T1000 (cell line): Measurements from ENCODE around the gene MAN2A2.
"Not testable (repeated sequence)": the region's sequence is repeated elsewhere in the genome, so short reads cannot be mapped to it uniquely, and the experiment has no call there.

Experiments
- DNase-seq: peaks from one replicate; lab custom pipeline; 2025; ENCODE audit warnings: mixed read lengths; lab: John Stamatoyannopoulos, UW

MAN2A2 gene

DNA sequence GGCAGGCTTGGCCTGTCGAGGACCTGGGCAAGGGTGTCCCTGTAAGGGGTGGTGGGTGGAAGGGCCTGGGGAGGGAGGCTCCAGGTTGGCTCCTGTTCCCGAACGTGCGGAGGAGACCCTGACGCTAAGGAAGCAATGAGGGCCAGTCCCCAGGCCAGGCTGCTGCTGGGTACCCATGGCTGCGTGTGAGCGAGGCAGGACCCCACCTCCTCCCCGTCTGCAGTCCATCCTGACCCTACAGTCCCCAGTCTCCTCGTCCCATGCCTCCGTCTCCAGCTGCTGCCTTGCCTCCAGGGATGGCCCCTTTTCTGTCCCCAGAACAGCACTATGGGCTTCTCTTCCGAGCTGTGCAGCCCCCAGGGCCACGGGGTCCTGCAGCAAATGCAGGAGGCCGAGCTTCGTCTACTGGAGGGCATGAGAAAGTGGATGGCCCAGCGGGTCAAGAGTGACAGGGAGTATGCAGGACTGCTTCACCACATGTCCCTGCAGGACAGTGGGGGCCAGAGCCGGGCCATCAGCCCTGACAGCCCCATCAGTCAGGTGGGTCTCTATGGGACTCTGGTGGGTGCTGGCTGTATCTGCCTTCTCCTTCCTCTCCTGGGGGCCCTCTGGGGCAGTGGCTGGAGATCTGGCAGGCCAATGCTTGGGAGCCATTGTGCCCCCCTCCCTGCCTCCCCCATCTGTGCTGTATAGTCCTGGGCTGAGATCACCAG is 18.2 kb upstream of the MAN2A2 start:
- DNase-seq: no peak

DNA sequence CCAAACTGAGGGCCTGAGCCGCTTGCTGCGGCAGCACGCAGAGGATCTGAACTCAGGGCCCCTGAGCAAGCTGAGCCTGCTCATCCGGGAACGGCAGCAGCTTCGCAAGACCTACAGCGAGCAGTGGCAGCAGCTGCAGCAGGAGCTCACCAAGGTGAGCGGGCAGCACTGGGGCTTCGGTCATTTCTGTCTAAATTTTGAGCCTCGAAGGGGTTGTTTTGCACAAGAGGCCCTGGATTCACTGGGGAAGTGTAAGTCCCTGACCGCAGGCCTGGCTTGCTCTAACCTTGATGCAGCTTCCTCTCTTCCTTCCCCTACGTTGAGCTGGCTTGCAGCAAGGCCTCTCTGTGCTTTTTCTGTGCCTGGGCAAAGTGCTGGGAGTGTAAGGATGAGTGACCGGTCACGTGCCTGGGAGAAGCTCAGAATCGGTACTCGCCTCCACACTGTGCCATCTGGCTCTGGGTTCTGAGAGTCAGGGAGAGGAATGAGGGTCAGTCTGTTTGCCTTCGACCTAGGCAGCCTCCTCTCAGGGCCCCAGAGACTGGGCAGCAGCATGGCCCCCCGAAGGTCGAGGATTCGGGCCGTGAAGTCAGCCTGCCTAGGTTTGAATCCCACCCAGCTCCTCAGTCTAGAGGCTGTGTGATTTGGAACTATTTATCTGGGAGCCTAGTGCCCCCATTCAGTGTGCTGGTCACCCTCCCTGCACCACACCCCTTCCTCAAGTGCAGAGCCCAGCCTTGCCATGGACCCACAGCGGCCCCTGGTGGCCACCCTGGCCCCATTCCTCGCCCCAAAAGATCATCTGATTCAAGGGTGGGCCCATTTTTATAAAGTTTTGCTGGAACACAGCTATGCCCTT is 17.4 kb upstream of the MAN2A2 start:
- DNase-seq: peak; percentile 13

DNA sequence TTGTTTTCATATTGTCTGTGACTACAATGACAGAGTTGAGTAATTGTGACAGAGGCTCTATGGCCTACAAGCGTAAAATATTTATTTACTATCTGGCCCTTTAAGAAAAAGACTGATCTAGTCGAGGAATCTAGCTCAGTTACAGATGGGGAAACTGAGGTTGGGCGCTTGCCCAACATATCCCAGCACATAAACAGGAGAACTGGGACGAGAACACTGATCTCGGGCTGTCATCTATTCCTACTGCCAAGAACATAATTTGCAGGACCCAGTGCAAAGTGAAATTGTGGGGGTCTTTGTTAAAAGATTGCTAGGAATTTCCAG is 16.8 kb upstream of the MAN2A2 start:
- no peak for DNase-seq

DNA sequence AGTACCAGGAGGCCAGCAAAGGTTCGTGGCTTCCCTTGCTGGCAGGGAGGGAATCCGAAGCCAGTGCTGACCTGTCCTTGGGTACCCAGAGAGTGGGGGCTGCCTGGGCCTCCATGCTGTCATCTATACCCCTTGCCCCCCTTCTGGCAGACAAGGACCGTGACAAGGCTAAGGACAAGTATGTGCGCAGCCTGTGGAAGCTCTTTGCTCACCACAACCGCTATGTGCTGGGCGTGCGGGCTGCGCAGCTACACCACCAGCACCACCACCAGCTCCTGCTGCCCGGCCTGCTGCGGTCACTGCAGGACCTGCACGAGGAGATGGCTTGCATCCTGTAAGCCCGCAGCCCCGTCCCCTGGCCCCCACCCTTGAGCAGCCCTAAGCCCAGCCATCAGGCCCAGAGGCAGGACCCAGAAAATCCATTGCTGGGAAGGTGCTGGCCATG is 16.0 kb upstream of the MAN2A2 start:
- no peak for DNase-seq

DNA sequence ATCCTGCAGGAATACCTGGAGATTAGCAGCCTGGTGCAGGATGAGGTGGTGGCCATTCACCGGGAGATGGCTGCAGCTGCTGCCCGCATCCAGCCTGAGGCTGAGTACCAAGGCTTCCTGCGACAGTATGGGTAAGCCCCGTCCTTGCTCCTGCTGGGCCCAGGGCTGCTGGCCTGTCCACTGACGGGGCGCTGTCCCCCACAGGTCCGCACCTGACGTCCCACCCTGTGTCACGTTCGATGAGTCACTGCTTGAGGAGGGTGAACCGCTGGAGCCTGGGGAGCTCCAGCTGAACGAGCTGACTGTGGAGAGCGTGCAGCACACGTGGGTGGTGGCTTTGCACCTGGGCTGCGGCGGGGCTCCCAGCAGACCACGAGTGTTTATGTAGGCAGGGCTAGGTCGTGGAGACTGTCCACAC is 13.8 kb upstream of the MAN2A2 start:
- DNase-seq: no peak

DNA sequence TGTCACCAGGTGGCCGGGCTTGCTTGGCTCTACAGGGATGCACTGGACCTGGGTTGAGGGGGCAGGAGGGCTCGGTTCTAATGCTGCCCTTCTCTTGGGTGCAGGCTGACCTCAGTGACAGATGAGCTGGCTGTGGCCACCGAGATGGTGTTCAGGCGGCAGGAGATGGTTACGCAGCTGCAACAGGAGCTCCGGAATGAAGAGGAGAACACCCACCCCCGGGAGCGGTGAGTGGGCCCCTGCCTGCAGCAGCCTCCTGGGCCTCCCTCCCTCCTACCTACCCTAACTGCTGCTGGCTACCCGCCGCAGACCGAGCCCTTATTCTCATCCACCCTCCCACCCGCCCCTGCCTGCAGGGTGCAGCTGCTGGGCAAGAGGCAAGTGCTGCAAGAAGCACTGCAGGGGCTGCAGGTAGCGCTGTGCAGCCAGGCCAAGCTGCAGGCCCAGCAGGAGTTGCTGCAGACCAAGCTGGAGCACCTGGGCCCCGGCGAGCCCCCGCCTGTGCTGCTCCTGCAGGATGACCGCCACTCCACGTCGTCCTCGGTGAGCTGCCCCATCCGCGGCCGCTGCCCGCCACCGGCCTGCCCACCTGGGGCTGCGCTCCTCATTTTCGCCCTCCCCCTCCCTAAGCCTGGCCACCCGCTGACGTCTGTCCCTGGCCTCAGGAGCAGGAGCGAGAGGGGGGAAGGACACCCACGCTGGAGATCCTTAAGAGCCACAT is 13.2 kb upstream of the MAN2A2 start:
- no peak for DNase-seq

DNA sequence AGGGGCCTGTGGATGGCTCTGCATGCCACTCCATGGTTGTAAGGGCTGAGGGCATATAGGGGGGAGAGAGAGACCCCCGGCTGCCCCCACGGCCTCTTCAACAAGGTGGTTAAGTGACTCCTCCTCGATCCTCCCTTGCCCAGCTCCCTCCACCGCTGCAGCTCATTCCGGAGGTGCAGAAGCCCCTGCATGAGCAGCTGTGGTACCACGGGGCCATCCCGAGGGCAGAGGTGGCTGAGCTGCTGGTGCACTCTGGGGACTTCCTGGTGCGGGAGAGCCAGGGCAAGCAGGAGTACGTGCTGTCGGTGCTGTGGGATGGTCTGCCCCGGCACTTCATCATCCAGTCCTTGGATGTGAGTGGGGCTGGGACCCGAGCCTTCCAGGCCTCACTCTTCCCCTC is 12.3 kb upstream of the MAN2A2 start:
- no peak for DNase-seq

DNA sequence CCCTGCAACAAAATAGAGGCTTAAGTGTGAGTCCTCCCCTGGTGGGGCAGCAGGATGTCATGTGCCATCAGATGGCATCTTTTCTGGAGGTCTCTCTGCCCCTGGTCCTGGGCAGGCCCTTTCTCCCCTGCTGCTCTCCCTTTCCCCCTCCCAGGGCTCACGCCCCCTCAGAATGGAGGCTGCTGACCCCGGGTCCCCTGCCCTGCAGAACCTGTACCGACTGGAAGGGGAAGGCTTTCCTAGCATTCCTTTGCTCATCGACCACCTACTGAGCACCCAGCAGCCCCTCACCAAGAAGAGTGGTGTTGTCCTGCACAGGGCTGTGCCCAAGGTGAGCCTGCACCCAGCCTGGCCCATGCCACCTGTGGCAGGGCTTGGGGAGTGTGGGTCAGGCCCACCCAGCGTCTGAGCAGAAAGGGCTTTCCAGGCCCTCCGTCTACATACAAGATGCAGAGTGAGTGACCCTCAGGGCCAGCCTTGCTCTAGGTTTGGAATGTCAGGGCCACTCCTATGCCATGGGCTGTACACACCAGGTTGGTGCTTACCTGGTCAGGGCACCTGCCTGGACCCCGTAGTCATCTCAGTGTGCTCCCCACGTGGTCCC is 11.7 kb upstream of the MAN2A2 start:
- DNase-seq: no peak

DNA sequence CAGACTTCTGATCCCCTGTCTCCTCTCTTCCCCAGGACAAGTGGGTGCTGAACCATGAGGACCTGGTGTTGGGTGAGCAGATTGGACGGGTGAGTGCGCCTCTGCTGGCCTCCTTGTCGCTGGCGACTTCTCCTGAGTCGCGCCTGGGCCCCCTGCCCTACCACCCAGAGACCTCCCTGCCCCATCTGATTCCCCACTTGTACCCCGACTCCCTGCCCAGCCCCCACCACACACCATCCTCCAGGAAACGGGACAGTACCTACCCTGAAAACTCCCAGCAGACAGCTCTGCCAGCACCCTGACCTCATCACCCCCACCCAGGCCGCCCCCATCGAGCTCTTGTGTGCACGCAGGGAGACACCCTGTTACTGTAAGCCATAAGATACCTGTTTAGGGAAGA is 11.1 kb upstream of the MAN2A2 start:
- DNase-seq: no peak

DNA sequence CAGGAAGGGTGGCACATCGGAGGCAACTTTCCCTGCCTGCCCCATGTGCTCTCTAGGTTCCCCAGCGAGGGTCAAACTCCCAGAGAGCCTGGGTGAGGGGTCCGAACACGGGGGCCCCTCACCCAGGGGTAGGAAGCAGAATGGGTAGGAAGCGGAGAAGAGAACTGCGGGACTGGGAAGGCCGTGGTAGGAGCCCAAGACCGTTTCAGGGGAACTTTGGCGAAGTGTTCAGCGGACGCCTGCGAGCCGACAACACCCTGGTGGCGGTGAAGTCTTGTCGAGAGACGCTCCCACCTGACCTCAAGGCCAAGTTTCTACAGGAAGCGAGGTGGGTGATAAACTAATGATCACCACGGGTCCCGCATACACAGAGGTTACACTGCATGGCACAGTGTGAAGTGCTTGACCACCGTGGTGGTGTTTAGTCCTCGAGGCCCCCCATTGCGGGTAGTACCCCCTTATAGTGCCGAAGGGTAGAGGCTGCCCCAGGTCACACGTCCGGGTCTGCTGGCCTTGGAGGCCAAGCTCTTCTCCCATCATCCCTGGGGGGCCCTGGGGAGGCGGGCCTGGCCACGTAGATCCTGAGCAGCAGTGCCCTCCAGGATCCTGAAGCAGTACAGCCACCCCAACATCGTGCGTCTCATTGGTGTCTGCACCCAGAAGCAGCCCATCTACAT is 10.5 kb upstream of the MAN2A2 start:
- DNase-seq: no peak

DNA sequence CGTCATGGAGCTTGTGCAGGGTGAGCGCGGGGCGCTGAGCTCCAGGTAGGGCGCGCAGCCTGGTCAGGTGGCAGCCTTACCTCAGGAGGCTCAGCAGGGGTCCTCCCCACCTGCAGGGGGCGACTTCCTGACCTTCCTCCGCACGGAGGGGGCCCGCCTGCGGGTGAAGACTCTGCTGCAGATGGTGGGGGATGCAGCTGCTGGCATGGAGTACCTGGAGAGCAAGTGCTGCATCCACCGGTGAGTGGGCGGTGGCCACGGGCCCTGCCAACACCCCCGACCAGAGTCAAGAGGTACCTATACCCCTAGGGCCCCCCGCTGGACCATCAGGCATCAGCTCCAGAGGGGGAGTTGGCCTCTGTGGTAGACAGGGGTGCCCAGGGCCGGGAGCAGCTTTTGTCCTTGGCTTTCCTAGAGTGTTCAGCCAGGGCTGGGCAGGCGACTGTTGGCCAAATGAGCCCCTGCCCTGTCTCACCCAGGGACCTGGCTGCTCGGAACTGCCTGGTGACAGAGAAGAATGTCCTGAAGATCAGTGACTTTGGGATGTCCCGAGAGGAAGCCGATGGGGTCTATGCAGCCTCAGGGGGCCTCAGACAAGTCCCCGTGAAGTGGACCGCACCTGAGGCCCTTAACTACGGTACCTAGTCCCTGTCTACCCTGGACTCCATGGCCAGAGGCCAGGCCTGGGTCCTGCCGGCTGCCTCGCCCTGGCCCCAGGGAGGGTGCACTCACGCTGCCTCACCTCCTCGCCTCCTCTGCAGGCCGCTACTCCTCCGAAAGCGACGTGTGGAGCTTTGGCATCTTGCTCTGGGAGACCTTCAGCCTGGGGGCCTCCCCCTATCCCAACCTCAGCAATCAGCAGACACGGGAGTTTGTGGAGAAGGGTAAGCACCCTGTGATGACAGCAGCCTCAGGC is 9.7 kb upstream of the MAN2A2 start:
- no peak for DNase-seq

DNA sequence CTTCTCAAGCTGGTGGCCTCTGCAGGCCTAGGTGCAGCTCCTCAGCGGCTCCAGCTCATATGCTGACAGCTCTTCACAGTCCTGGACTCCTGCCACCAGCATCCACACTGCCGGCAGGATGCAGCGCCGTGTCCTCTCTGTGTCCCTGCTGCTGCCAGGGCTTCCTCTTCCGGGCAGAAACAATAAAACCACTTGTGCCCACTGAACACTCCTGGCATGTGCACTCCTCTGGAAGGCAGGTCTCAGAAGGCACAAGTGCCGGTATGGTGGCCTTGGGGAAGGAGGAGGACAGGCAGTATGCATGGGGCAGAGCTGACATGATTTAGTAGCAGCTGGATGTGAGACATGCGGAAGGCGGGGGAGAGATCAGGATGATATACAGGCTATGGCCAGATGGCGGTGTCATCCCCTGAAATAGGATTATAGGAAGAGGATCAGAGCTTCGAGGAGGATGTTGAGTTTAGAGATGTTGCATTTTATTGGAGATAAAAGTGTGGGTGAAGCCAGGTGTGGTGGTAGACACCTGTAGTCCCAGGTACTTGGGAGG is 7.5 kb upstream of the MAN2A2 start:
- no peak for DNase-seq

DNA sequence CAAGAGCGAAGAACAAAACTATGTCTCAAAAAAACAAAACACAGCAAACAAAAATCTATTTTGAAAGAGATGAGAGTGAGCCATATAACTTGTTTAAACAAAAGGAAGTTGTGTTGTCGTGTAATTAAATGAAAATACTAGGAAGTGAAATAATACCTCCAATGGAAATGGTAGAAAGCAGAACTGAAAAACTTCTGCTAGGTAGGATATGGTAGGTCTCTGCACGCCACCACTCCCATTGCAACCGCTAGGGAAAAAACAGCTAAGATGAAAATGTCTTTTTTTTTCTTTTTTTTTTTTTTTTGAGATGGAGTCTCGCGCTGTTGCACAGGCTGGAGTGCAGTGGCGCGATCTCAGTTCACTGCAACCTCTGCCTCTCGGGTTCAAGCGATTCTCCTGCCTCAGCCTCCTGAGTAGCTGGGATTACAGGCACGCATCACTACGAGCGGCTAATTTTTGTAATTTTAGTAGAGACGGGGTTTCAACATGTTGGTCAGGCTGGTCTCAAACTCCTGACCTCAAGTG is 5.9 kb upstream of the MAN2A2 start:
- DNase-seq: not testable (repeated sequence)

DNA sequence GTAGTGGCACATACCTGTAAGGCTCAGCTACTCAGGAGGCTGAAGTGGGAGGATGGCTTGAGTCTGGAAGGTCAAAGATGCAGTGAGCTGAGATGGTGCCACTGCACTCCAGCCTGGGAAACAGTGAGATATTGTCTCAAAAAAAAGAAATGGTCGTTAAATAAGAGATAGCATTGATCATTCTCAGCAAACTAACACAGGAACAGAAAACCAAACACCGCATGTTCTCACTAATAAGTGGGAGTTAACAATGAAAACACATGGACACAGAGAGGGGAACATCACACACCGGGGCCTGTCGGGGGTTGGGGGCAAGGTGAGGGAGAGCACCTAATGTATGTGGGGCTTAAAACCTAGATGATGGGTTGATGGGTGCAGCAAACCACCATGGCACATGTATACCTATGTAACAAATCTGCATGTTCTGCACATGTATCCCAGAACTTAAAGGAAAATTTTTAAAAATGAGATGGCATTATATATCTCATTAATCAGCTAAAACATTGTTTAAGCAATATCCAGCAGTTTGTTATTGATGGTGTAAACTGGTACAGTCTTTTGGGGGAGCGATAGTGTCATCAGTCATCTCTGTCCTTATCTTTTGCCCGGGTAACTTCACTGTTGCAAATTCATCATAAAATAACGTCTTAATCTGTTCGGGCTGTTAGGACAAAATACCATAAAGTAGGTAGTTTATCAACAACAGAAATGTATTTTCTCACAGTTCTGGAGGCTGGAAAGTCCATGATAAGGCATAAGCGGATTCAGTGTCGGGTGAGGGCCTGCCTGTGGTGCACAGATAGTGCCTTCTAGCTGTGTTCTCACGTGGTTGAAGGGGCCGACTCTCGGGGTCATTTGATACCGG is 1.7 kb upstream of the MAN2A2 start:
- no peak for DNase-seq

DNA sequence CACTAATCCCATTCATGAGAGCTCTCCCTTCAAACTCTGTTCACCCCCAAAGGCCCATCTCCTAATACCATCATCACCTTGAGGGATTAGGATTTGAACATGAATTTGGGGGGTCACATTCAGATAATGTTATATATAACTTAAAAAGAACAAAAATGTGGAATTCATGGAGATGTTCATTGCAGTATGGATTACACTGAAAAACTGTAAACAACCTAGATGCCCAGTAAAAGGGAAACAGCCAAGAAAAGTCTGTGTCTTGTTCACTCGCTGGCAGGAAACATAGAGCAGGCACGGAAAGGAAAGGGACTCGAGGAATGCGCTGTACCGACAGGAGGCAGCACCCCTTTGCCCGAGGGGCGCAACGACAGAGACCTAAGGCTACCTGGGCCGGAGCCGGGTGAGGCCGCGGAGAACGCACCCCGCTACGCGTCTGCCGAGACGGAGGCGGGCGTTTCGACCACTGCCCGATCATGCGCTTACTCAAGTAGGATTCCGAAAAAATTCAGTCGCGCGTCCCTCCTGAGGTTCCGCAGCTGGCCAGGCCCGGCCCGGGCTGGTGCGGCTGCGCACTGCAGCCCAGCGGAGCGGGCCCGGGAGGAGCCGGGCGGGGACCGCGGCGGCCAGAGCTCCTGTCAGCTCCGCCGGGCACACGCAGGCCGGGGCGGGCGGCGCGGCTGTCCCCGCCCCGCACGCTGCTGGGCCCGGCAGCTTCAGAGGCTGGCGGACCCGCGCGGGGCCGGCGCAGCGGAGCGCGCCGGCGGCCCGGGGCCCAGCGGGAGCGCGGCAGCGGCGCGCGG is 862 bp upstream of the MAN2A2 start:
- DNase-seq: peak; percentile 67

DNA sequence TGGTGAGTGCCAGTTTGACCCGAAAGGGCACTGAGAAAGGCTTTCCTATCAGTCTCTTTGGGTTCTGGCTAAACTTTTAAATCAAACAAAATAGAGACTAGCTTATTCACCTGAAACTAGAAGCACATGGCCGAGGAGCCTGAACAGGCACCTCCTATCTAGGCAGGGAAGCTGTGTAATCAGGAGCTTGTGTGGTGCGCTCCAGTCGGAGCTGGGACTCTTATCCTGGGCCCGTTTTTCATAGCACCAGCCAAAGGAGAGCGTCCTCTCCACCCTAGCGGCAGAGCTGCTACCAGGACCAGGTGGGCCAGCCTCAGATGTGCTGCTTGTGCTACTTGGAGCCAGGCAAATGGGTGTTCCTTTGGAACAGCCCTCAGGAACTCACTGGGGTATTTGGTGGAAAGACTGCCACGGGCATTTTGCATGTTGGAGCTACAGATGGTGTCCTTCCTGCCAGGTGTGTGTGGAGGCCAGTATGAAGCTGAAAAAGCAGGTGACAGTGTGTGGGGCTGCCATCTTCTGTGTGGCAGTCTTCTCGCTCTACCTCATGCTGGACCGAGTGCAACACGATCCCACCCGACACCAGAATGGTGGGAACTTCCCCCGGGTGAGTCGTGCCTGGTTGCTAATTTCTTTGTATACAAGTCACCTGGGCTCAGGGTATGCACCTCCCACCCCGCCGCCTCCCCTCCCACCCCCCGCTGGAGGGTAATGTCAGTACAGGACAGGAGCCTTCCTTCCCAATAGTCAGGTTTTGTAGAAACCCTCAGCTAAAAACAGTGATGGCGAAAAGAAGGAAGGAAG is 833 bp downstream of the MAN2A2 start:
- DNase-seq: no peak

DNA sequence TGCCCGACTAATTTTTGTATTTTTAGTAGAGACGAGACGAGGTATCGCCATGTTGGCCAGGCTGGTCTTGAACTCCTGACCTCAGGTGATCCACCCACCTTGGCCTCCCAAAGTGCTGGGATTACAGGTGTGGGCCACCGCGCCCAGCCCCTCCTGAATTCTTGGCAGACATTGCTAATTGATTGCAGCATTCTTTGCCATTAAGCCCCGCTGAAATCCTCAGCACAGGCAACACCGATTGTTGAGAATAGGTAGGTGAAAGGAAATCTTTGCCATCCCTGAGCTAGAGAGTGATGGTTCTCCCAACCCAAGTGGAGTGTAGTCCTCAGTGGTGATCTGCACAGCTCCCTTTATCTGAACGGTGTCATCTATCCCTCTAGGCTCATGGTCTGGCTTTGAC is 1.6 kb downstream of the MAN2A2 start:
- no peak for DNase-seq
